Stimulated activated CD8-positive, alpha-beta memory T cell treated with anti-CD3 and anti-CD28 coated beads, Interleukin-7, amount 100 ng/mL, for 4 hours (primary cell): ENCODE measurements around the gene SEPTIN5.

Experiments
- DNase-seq, 2 donors: peaks; one replicate each; pipeline ENCODE4 v3.0.0-alpha.2; 2020; ENCODE audit warnings: low read depth in 2 of 2

SEPTIN5 gene

GRCh38 chr22:19748139-19748538 lies 33.8 kb downstream of the SEPTIN5 start:
- no peak for DNase-seq

DNA sequence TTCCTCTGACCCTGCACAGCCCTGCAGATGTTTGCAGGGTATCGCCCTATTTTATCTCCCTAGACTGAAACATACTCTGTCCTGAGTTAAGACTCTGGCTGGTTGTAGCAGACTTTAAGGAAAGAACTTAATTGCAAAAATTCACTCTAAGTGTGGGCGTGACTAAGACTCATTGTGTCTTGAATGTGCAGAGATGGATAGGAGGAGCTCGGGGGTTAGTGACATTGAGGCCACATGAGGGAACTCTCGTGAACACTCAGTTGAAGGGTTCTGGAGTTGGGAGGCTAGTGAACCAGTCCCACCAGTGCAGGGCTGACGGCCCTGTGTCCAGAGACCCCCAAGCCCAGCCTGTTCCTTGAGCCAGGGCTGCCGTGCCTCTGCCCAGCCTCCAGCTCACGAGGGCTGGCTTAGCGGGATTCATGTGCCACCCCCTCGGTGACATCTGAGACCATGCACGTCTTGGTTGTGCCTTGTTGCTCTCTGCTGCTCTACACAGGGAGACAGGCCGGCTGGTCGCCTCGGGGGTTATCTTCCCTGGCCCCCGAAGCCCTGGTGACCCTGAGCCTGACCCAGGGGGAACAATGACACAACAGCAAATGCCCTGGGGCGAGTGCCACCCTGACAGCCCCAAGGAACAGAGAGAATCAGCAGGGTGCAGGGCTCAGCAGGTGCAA lies 34.8 kb downstream of the SEPTIN5 start:
- no peak for DNase-seq

GRCh38 chr22:19749876-19750275 lies 35.6 kb downstream of the SEPTIN5 start:
- DNase-seq: no peak

GRCh38 chr22:19750507-19751490 lies 36.5 kb downstream of the SEPTIN5 start:
- no peak for DNase-seq

DNA sequence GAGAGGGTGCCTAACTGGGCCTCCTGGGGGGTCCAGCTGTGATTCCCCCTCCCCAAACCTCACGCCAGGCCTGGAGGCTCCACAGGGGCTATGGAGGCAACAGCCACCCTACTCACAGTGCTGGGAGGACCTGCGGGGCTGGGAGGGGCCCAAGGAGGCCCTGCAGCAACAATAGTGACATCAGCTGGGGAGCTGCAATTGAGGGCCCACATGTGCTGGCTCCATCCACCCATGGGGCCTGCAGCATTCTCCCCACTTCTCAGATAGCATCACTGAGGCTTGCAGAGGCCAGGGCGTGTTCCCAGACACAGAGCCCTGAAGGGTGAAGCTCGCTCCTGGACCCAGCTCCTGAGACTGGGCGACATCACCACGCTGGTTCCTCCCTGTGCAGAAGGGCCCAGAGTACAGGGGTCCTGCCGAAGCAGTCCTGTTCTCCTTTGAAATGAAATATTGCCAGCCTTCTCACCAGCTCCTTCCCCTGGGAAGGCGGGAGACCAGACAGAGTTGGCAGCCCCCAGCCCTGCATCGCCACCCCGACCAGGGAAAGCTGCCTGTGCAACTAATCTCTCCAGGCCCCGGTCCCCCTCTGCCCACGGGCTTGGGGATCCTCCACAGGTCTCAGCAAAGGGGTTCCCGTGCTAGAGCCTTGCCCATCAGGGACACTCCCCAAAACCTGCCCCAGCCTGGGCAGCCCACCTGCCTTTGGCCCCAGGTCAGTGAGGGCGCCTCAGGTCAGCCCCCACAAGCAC lies 37.4 kb downstream of the SEPTIN5 start:
- no peak for DNase-seq

GRCh38 chr22:19753090-19753842 lies 39.0 kb downstream of the SEPTIN5 start:
- no peak for DNase-seq

GRCh38 chr22:19753996-19754700 lies 39.8 kb downstream of the SEPTIN5 start:
- no peak for DNase-seq

- DNase-seq: no peak
These were observed 40.4 kb downstream of the SEPTIN5 start for GRCh38 chr22:19754701-19755144.

- DNase-seq: no peak
These were observed 40.9 kb downstream of the SEPTIN5 start for GRCh38 chr22:19755145-19755710.

DNA sequence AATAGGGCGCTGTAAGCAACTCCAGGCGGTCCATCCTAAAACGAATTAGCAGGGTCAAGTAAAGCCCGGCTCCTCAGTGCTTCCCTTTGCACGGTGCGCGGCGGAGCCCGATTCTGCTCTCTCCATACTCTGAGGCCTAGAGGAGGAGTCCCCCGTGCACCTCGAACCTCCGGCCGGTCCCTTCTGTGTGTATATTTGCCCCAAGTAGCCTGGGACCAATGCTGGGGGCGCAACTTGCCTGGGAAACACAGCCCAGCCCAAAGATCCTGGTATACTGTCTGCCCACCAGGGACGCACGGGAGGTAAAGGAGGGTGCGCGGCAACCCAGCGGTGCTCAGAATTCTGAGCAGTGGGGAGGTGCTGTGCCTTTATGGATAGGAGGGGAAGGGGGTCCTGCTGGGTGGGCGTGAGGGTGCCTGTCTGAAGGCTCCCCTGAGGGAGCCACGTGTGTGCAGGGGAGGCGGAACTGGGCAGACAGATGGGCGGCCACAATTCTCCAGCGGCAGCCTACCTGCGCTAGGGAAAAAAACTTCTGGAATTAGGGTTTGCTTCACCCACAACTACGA lies 41.5 kb downstream of the SEPTIN5 start:
- no peak for DNase-seq

DNA sequence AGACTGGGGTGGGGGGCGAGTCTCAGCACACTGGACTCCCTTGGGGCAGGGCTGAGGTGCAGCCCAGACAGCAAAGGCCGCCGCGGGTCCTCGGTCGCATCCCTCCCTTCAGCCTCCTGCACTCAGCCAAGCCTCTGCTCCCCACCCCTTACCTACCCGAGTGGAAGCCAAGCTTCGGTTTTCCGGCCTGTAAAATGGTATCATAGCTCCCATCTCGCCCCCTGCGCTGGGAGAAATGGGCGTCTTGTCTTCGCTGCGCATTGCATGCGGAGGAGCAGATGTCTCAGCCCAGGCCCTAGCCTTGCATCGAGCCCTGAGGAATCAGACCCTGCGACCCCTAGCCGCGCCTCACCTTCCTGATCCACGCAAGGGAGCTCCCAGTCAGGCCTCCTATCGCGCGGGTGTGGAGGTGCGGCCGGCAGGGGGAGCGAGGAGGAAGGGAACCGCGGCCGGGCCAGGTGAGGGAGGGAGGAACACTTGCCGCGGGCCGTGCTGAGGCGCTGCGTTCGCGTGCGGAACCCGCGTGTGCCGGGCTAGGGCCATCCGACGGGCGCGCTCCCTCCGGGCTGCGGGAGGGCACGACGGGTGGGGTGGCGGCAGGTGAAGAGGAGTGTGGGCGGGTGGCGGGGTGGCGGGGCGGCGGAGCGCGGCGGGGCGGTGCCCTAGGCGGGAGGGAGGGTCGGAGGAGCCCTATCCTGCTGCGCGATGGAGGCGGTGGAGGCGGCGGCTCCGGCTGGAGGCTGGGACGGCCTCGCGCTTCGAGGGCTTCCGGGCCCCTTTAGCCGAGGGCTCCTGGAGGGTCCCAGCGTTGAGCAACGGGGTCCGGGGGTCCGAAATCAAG lies 42.2 kb downstream of the SEPTIN5 start:
- peak; percentile 15 to 43 for DNase-seq

DNA sequence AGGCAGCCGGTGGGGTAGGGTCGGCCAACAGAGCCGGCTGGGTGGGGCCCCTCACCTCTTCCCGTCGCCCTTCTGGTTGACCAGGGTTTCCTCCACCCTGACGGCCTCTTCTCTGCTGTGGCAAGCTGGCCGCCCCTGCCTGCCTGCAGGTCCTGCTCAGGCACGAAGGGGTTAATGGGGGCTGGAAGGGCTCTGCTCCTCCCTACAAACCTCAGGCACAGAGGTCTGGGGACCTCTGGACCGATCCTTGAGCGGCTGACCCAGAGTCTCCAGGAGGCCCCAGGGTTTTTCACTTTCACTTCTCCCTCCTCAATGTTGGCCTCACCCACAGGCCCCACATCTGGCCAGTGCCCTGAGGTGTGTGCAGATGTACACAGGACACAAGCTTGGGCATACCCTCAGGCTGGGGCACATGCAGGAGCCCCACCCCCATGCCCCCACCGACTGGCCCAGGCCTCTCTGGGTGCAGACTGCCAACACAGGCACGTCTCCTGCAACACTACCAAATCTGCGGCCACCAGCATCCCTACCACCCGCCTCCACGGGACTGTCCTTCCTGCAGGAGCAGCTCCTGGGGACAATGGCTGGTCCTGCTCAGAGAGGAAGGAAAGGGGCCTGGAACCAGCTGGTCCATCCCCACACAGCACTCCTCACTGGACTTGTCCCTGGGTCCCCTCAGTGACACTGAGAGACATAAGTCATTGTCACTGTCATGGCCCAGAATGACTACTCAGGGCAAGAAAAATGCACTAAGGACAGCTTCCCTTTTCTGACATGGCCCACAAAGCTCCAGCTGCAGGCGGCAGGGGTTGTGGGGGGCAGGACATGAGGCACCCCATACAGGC lies 43.1 kb downstream of the SEPTIN5 start:
- no peak for DNase-seq

DNA sequence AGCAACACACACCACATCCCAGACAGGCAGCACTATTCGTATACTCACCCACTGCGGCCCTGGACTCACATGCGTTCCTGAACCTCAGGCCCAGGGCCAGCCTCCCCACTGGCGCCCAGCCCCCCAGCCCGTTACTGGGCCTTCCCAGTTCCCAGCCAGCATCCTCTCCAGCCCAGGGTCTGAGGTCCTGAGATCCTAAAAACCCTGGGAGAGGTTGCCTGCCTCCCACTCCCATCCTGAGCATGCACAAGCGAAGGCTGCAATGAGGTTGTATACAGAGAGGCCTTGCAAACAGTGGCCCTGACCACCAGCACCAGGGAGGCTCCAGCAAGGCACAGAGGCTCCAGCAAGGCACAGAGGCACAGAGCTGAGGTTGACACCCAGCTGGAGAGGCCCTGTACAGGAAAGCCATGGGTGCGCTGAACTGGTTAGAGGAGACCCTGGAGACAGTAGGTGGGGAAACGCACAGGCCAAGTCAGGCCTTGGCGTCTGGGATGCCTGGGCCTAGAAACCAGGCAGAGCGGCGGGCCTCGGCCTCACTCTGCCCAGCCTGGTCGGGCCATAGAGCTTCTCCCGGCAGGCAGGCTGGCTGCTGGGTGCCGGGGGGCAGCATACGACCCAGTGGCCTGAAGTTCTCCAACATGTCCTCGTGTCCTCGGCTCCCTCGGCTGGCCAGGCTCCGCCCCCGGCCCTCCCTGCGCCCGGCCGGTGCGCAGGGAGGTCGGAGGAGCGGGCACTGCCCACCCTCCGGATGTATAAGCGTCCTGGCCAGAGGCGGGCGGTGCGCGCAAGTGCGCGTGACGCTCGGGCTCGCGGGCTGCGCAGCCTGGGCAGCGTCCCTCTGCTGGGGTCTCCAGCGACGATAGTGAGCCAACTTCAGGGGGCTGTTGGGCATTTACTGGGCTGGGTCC lies 43.9 kb downstream of the SEPTIN5 start:
- DNase-seq: no peak

DNA sequence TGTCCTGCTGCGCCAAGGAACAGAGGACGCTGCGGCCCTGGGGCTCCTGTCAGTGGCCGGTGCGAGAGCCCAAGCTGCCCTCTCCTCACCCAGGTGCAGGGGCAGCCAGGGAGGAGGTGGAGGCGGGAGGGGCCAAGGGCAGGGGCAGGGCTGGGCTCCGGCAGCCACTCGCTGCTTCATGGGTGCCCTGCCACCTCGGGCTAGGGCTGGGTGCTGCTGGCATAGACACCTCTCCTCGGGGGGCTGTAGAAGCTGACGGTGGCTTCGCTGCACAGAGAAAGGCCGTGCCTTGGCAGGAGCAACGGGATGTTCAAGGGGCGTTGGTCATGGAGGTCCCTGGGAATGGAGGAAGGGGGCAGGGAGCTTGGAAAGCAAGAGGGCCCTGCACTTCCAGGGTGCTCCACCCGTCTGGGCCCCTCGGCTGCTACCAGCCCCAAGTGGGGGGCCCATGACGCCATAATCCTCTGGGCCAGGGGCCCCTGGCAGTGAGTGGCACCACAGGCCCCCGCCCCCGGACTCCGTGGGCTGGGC lies 44.7 kb downstream of the SEPTIN5 start:
- no peak for DNase-seq

GRCh38 chr22:19759427-19760057 lies 45.2 kb downstream of the SEPTIN5 start:
- DNase-seq: no peak
